ENCODE data around the gene GPC3. TPM values are rescaled to one million over a fixed set of nuclear protein-coding genes. Genes with fewer than 3 reads are reported as not detected.
"Not testable (repeated sequence)": the region's sequence is repeated elsewhere in the genome, so short reads cannot be mapped to it uniquely, and the experiment has no call there.

The GPC3 gene
- total RNA-seq, 1 donor from 2014 or later, result not detected

DNA sequence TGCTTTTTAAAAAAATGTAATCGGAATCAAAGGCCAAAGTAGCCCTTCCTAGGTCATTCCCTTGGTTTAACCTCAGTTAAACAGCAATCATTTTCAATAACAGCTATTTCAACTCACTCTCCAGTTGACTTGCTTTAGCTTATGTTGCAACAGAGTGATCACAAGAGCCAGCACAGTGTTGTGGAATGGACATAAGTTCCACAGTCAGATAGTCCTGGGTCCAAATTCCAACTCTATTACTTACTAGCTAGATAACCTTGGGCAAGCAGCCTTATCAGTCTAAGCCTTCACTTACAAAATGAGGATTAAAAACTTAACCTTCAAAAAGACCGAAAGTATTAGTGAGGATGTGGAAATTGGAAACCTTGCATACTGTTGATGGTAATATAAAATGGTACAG is 9.2 kb upstream of the GPC3 start:
- TF ChIP-seq, protein P1, sequence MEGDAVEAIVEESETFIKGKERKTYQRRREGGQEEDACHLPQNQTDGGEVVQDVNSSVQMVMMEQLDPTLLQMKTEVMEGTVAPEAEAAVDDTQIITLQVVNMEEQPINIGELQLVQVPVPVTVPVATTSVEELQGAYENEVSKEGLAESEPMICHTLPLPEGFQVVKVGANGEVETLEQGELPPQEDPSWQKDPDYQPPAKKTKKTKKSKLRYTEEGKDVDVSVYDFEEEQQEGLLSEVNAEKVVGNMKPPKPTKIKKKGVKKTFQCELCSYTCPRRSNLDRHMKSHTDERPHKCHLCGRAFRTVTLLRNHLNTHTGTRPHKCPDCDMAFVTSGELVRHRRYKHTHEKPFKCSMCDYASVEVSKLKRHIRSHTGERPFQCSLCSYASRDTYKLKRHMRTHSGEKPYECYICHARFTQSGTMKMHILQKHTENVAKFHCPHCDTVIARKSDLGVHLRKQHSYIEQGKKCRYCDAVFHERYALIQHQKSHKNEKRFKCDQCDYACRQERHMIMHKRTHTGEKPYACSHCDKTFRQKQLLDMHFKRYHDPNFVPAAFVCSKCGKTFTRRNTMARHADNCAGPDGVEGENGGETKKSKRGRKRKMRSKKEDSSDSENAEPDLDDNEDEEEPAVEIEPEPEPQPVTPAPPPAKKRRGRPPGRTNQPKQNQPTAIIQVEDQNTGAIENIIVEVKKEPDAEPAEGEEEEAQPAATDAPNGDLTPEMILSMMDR (IDR thresholded peaks at IDR 0.05), result no peak
- peaks cover 7% of the 10 kb centered on the region for H3K27me3 Mint-ChIP-seq
- POLR2A ChIA-PET, result no interaction called here
- H3K9me3 Mint-ChIP-seq, result no peaks in the 10 kb centered on the region
- no peaks in the 10 kb centered on the region for H3K36me3 Mint-ChIP-seq (ENCODE audit: low read depth)
- H3K4me3 Mint-ChIP-seq, result no peak overlapping the region
- no peaks in the 10 kb centered on the region for H3K4me1 Mint-ChIP-seq
- DNase-seq (no peak), ATAC-seq (ENCODE audit: low read depth) (no peak)
- no peak overlapping the region for H3K27ac Mint-ChIP-seq
- intact Hi-C loops (cut with micrococcal nuclease), result no loop called here
- CTCF ChIA-PET, result no interaction called here

DNA sequence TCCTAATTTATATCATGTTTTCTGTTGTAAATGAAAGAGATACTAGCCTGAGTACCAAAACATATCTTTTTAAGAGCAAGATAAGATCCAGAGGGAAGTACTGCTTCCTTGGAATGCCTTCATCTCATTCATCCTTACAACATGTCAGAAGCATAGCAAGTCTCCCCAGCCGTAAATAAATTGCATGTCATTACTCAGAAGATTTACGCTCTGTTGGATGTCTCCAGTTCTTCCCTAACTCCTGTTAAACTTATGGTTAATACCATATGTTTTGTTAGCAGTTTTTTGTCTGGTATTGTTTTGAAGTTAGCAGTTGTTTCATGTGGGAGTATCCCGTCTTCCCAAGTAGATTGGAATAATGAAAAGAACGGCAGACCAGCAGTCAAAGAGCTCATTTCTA is 7.5 kb upstream of the GPC3 start:
- peaks cover 7% of the 10 kb centered on the region for H3K27me3 Mint-ChIP-seq
- H3K4me3 Mint-ChIP-seq, result no peak overlapping the region
- DNase-seq (no peak), ATAC-seq (ENCODE audit: low read depth) (no peak)
- no peaks in the 10 kb centered on the region for H3K9me3 Mint-ChIP-seq
- intact Hi-C loops (cut with micrococcal nuclease), result no loop called here
- TF ChIP-seq, protein P1 (IDR thresholded peaks at IDR 0.05), result no peak
- no peaks in the 10 kb centered on the region for H3K36me3 Mint-ChIP-seq (ENCODE audit: low read depth)
- ChIA-PET POLR2A (no interaction called here), CTCF (no interaction called here)
- no peak overlapping the region for H3K27ac Mint-ChIP-seq
- no peaks in the 10 kb centered on the region for H3K4me1 Mint-ChIP-seq

DNA sequence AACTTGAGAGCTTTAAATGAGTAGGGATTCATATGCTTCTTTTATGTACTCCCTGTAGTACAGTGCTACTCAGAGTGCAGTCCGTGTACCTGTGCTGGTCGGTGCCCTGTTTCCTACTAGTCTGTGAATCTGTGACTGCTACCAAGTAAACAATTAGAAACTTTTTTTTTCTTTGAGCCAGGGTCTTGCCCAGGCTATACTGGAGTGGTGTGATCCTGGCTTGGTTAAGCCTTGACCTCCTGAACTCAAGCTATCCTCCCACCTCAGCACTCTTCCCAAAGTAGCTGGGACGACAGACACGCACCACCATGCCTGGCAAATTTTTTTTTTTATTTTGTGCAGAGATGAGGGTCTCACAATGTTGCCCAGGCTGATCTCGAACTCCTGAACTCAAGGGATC is 6.4 kb upstream of the GPC3 start:
- H3K27ac Mint-ChIP-seq, result no peak overlapping the region
- ATAC-seq (ENCODE audit: low read depth) (no peak), DNase-seq (no peak)
- TF ChIP-seq, protein P1 (IDR thresholded peaks at IDR 0.05), result no peak
- ChIA-PET POLR2A (no interaction called here), CTCF (no interaction called here)
- H3K36me3 Mint-ChIP-seq (ENCODE audit: low read depth), result no peaks in the 10 kb centered on the region
- intact Hi-C loops (cut with micrococcal nuclease), result no loop called here
- H3K4me3 Mint-ChIP-seq, result no peak overlapping the region
- no peaks in the 10 kb centered on the region for H3K9me3 Mint-ChIP-seq
- H3K4me1 Mint-ChIP-seq, result no peaks in the 10 kb centered on the region
- H3K27me3 Mint-ChIP-seq, result peaks cover 6% of the 10 kb centered on the region

DNA sequence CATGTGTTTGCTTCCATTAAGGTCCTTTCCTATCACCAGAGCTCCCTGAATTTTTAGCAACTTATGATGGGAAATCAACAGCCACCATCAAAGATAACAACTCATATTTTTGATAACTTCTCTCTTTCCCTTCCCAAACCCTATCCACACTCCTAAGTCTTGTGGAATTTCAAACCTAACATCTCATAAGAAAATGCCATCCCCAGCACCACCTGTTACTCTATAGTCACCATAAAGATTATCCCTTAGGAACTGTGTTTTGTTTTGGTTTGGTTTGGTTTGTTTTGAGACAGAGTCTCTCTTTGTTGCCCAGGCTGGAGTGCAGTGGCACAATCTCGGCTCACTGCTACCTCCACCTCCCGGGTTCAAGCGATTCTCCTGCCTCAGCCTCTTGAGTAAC is 5.7 kb upstream of the GPC3 start:
- H3K4me3 Mint-ChIP-seq; H3K36me3 Mint-ChIP-seq (ENCODE audit: low read depth); H3K27ac Mint-ChIP-seq; H3K27me3 Mint-ChIP-seq; intact Hi-C loops (cut with micrococcal nuclease); ATAC-seq (ENCODE audit: low read depth); H3K4me1 Mint-ChIP-seq; DNase-seq; POLR2A ChIA-PET; CTCF ChIA-PET; H3K9me3 Mint-ChIP-seq: not testable (repeated sequence)

DNA sequence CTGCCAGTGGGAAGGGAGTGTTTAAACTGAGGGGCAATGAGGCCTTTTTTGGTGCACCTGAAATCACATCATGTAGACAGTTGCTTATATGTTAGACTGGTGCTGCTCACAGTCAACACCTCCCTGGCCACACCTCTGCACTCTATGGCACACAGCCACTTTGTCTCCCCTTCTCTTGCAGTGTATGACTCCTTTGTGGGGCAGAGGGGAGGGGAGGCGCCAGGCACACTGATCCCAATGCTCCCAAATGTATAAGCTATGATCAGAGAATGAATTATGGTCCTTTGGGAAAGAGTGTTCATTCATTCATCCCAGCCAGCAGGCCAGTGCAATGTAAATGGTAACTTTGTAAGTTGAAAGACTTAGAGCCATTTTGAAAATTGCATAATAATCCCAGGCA is 4.6 kb upstream of the GPC3 start:
- ATAC-seq (ENCODE audit: low read depth), result no peak
- TF ChIP-seq, protein P1 (IDR thresholded peaks at IDR 0.05), result no peak
- no peak for DNase-seq
- ChIA-PET POLR2A (no interaction called here), CTCF (no interaction called here)
- Mint-ChIP-seq H3K27ac (no peak overlapping the region), H3K36me3 (ENCODE audit: low read depth) (no peaks in the 10 kb centered on the region), H3K27me3 (peaks cover 2% of the 10 kb centered on the region), H3K4me1 (no peaks in the 10 kb centered on the region), H3K9me3 (no peaks in the 10 kb centered on the region), H3K4me3 (no peak overlapping the region)
- intact Hi-C loops (cut with micrococcal nuclease), result no loop called here

DNA sequence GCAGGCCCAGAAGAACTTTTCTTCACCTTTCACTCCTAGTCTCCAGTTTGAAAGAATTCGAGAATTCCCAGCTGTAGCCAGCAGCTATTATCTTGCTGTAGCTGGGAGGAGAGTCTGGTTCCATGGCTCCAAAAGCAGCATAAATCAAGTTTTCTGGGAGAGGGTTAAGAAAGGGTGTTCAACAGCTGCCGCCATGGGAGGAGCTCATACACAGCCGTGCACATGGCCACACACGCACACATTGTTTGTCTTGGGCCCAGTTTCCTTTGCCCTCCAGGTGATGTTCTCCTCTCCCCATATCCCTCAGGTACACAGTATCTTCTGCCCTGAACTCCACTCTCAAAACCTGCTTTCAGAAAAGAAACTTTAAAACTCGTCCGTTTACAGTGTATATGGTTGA is 4.1 kb upstream of the GPC3 start:
- H3K4me3 Mint-ChIP-seq, result no peak overlapping the region
- ATAC-seq (ENCODE audit: low read depth) (no peak), DNase-seq (no peak)
- H3K36me3 Mint-ChIP-seq (ENCODE audit: low read depth), result no peaks in the 10 kb centered on the region
- POLR2A ChIA-PET, result no interaction called here
- H3K27ac Mint-ChIP-seq, result no peak overlapping the region
- intact Hi-C loops (cut with micrococcal nuclease), result no loop called here
- no peaks in the 10 kb centered on the region for H3K9me3 Mint-ChIP-seq
- H3K27me3 Mint-ChIP-seq, result peaks cover 2% of the 10 kb centered on the region
- CTCF ChIA-PET, result no interaction called here
- TF ChIP-seq, protein P1 (IDR thresholded peaks at IDR 0.05), result no peak
- peaks cover 4% of the 10 kb centered on the region for H3K4me1 Mint-ChIP-seq

All from activated B cell treated with CpG ODN at 0.5 μM for 24 hours (primary cell).